Transverse colon (tissue), 4 donors: ENCODE measurements around the gene UQCC5. TPM values are rescaled to one million over a fixed set of nuclear protein-coding genes. Genes with fewer than 3 reads are reported as not detected.

Experiments used
- DNase-seq: peaks from one replicate; pipeline ENCODE4 v3.0.0-alpha.2; 2019
- H3K27ac ChIP-seq, 4 donors: fragments of 200-600 bp; sonication (generic); 2 replicates each; pipeline ENCODE4 v1.5.1; 2016 to 2018; ENCODE audit warnings: inconsistent platforms in 4 of 4
- H3K27me3 ChIP-seq: fragments of 200-600 bp; sonication (generic); 2 replicates; pipeline ENCODE4 v1.5.1; 2017; ENCODE audit warnings: inconsistent platforms
- H3K36me3 ChIP-seq, 4 donors: fragments of 200-600 bp; sonication (generic); 2 replicates each; pipeline ENCODE4 v1.5.1; 2017 to 2019; ENCODE audit warnings: inconsistent platforms in 4 of 4
- H3K4me1 ChIP-seq, 4 donors: fragments of 200-600 bp; sonication (generic); 2 replicates each; pipeline ENCODE4 v1.5.1; 2017 to 2020; ENCODE audit warnings: inconsistent platforms in 4 of 4
- H3K4me3 ChIP-seq, 4 donors: fragments of 200-600 bp; sonication (generic); 1 replicate in 1 of 4; 2 replicates in 3 of 4; pipeline versions ENCODE4 v1.5.1 to v1.6.1; 2017 to 2019; ENCODE audit warnings: inconsistent platforms in 4 of 4
- H3K9me3 ChIP-seq, 2 donors: fragments of 200-600 bp; sonication (generic); 2 replicates each; pipeline ENCODE4 v1.5.1; 2017 to 2019; ENCODE audit warnings: inconsistent platforms in 2 of 2
- CTCF ChIP-seq, 5 experiments: fragments of 200-600 bp in 3 of 5; fragments of 450-650 bp in 2 of 5; sonication (generic) in 3 of 5; IDR thresholded peaks; 1 replicate in 2 of 5; 2 replicates in 3 of 5; pipeline ENCODE4 v1.5.1; 2016 to 2017; ENCODE audit warnings: antibody characterized with exemption in 5 of 5, inconsistent platforms in 3 of 5, mild to moderate bottlenecking in 2 of 5, moderate library complexity in 1 of 5
- EP300 ChIP-seq: sonication (generic); formaldehyde crosslinking; IDR thresholded peaks from one replicate; pipeline ENCODE4 v1.6.1; 2017; ENCODE audit warnings: antibody characterized with exemption, low read depth
- POLR2A ChIP-seq: fragments of 450-650 bp; IDR thresholded peaks from one replicate; pipeline ENCODE4 v1.6.1; 2016; ENCODE audit warnings: antibody characterized with exemption, mild to moderate bottlenecking, moderate library complexity
- POLR2AphosphoS5 ChIP-seq, 3 donors: sonication (generic); formaldehyde crosslinking; IDR thresholded peaks; one replicate each; pipeline ENCODE4 v1.6.1; 2016; ENCODE audit warnings: antibody characterized with exemption in 3 of 3
- WGBS, 2 donors: methylation state at CpG; one replicate each; pipeline ENCODE4 v1.1.5; 2018; ENCODE audit warnings: low coverage in 1 of 2; 5-methylcytosine and 5-hydroxymethylcytosine counted together
- in situ Hi-C, 4 donors: fragments of 200-750 bp; cut with MboI; loops; one replicate each; pipeline versions ENCODE4 v1.15.0 to v1.15.1; 2017; ENCODE audit warnings: low sequenced_read_pairs in 3 of 4, low pct_ligation_motif_present in 1 of 4, low pct_unique_long_range_greater_than_20kb in 1 of 4
- intact Hi-C: fragments of 100-400 bp; cut with DNase I; formaldehyde crosslinking; loops from one replicate; pipeline ENCODE4 v1.15.1; 2023; ENCODE audit warnings: low total_unique reads
- total RNA-seq, 4 donors: library from RNA; depleted of rRNA; stranded (reverse); fragments of >200 nt; gene quantifications; one replicate each; pipeline ENCODE4 v1.1.0, GENCODE V29; 2016

Gene UQCC5
- total RNA-seq, 4 donors from 2014 or later = 2.6 to 22.1 (median 4.0) TPM; not detected in 1

GRCh38 chr3:52535411-52536111, 844 bp upstream of the UQCC5 start:
- Histone ChIP-seq H3K9me3 (no peaks in the 10 kb centered on the region), H3K27ac (peak overlapping the region; percentile 47 to 92 (median 68)), H3K4me1 (peaks cover 19 to 56% (median 42%) of the 10 kb centered on the region in 4 donors), H3K4me3 (peak overlapping the region in 3 of 4 donors; percentile 16 to 53 (median 39)), H3K36me3 (no peaks in the 10 kb centered on the region), H3K27me3 (no peaks in the 10 kb centered on the region)
- 77 to 82% methylated on average over 10 to 19 of the region's 19 CpGs for WGBS, 2 donors
- no peak for DNase-seq
- in situ Hi-C loops = no loop called here
- intact Hi-C loops = no loop called here
- TF ChIP-seq EP300 = no peak
- TF ChIP-seq CTCF (IDR thresholded peaks at IDR 0.05) = no peak
- TF ChIP-seq POLR2A = no peak

- Histone ChIP-seq H3K27me3 (no peaks in the 10 kb centered on the region), H3K4me3 (peak overlapping the region in 3 of 4 donors; percentile 16 to 53 (median 39)), H3K4me1 (peaks cover 19 to 56% (median 42%) of the 10 kb centered on the region in 4 donors), H3K36me3 (peaks cover 0 to under 1% (median 0%) of the 10 kb centered on the region in 4 donors), H3K27ac (peak overlapping the region; percentile 47 to 92 (median 68)), H3K9me3 (no peaks in the 10 kb centered on the region)
- intact Hi-C loops (no loop called here), in situ Hi-C loops (no loop called here)
- no peak for TF ChIP-seq CTCF (IDR thresholded peaks at IDR 0.05)
- no peak for TF ChIP-seq POLR2AphosphoS5 (IDR thresholded peaks at IDR 0.05)
- TF ChIP-seq POLR2A = no peak
- TF ChIP-seq EP300 = no peak
- WGBS, 2 donors = 8 to 9% methylated on average over 4 to 9 of the region's 9 CpGs
- no peak for DNase-seq
Measured at GRCh38 chr3:52536112-52536368, 365 bp upstream of the UQCC5 start.

GRCh38 chr3:52537165-52537620, 788 bp downstream of the UQCC5 start:
- H3K4me1 ChIP-seq = peaks cover 15 to 53% (median 42%) of the 10 kb centered on the region in 4 donors
- peaks cover 0 to 7% (median 0%) of the 10 kb centered on the region in 4 donors for H3K36me3 ChIP-seq
- in situ Hi-C loops (no loop called here), intact Hi-C loops (no loop called here)
- 0 to 2% methylated on average over 1 to 6 of the region's 6 CpGs for WGBS, 2 donors
- H3K4me3 ChIP-seq = peak overlapping the region; percentile 53 to 84 (median 62)
- peak overlapping the region; percentile 85 to 95 (median 92) for H3K27ac ChIP-seq
- H3K27me3 ChIP-seq = no peaks in the 10 kb centered on the region
- TF ChIP-seq CTCF (IDR thresholded peaks at IDR 0.05) = peak in 2 of 5 experiments; percentile 31 to 33
- TF ChIP-seq EP300 = no peak
- no peak for TF ChIP-seq POLR2A
- no peak for TF ChIP-seq POLR2AphosphoS5 (IDR thresholded peaks at IDR 0.05)
- no peaks in the 10 kb centered on the region for H3K9me3 ChIP-seq
- no peak for DNase-seq

GRCh38 chr3:52537726-52538421, 1.5 kb downstream of the UQCC5 start:
- no peak for DNase-seq

More at GRCh38 chr3:52537726-52538421, 1.5 kb downstream of the UQCC5 start:
- peak overlapping the region; percentile 85 to 95 (median 92) for H3K27ac ChIP-seq
- no peaks in the 10 kb centered on the region for H3K27me3 ChIP-seq
- peaks cover 15 to 48% (median 36%) of the 10 kb centered on the region in 4 donors for H3K4me1 ChIP-seq
- intact Hi-C loops (no loop called here), in situ Hi-C loops (no loop called here)
- WGBS, 2 donors = 57 to 68% methylated on average over 5 to 7 of the region's 7 CpGs
- H3K36me3 ChIP-seq = peaks cover 0 to 7% (median 0%) of the 10 kb centered on the region in 4 donors
- H3K9me3 ChIP-seq = no peaks in the 10 kb centered on the region
- H3K4me3 ChIP-seq = peak overlapping the region in 3 of 4 donors; percentile 53 to 84 (median 53)
- no peak for TF ChIP-seq POLR2A
- TF ChIP-seq EP300 = no peak
- no peak for TF ChIP-seq POLR2AphosphoS5 (IDR thresholded peaks at IDR 0.05)
- TF ChIP-seq CTCF (IDR thresholded peaks at IDR 0.05) = no peak
